Activated T-cell treated with anti-CD3 and anti-CD28 coated beads, Interleukin-2, amount 50 U/mL, for 72 hours (primary cell): ENCODE results near the gene POU5F1. TPM values are rescaled to one million over a fixed set of nuclear protein-coding genes. Genes with fewer than 3 reads are reported as not detected.
A peak's percentile ranks its signal among the peaks of the same experiment; 100 is the strongest.
"Not testable (repeated sequence)": the region's sequence is repeated elsewhere in the genome, so short reads cannot be mapped to it uniquely, and the experiment has no call there.

Experiments used
- ATAC-seq, 2 donors: fragments of 150-1000 bp; cut with Tn5 transposase; replicated peaks in 1 of 2; 2 replicates each; pipeline ENCODE4 v1.10.0; 2021; ENCODE audit warnings: moderate library complexity in 2 of 2, mild to moderate bottlenecking in 1 of 2
- DNase-seq, 2 donors: peaks; one replicate each; pipeline ENCODE4 v3.0.0; 2021 to 2022; ENCODE audit warnings: mixed read lengths in 1 of 2
- H3K27ac Mint-ChIP-seq: one replicate; pipeline ENCODE4 v1.8.0; 2022; ENCODE audit warnings: mild to moderate bottlenecking, moderate library complexity, mixed read lengths
- H3K27me3 Mint-ChIP-seq: one replicate; pipeline ENCODE4 v1.8.0; 2022; ENCODE audit warnings: low read depth, mixed read lengths
- H3K36me3 Mint-ChIP-seq, 2 donors: one replicate each; pipeline ENCODE4 v1.8.0; 2022; ENCODE audit warnings: mixed read lengths in 2 of 2, mild to moderate bottlenecking in 1 of 2; ENCODE audit not compliant: insufficient read depth in 2 of 2
- H3K4me1 Mint-ChIP-seq: one replicate; pipeline ENCODE4 v1.8.0; 2022; ENCODE audit warnings: low read depth, mixed read lengths
- H3K4me3 Mint-ChIP-seq, 2 donors: one replicate each; pipeline ENCODE4 v1.8.0; 2022; ENCODE audit warnings: mild to moderate bottlenecking in 2 of 2, mixed read lengths in 2 of 2, moderate library complexity in 2 of 2
- H3K9me3 Mint-ChIP-seq, 2 donors: one replicate each; pipeline ENCODE4 v1.8.0; 2022; ENCODE audit warnings: mixed read lengths in 2 of 2
- total RNA-seq, 2 donors: library from RNA; stranded (reverse); gene quantifications; one replicate each; pipeline ENCODE4 v1.2.3, GENCODE V29; 2022

The POU5F1 gene
- total RNA-seq, 2 donors from 2014 or later = 0.09 TPM; not detected in 1

DNA sequence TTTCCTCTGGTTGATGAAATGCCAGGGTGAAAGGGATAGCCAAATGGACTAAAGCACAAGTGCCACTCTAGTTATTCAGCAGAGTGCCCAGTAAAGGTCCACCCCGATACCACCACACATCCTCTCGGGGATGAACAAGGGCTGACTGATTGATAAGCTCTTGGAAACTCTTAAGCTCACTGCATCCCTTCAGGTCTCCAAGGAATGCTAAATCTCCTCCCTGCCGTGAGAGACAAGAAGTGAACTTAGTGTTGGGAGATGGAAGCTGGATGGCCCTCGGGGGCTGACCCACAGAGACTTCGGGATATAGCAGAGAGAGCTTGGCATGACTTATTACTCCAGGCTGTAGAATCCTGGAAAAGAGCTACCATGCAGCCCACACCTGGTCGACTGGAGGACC lies 13.4 kb upstream of the POU5F1 start:
- ATAC-seq, H3K27me3 Mint-ChIP-seq, H3K4me3 Mint-ChIP-seq, DNase-seq, H3K36me3 Mint-ChIP-seq, H3K27ac Mint-ChIP-seq, H3K9me3 Mint-ChIP-seq: not testable (repeated sequence)
- peaks cover 24% of the 10 kb centered on the region for H3K4me1 Mint-ChIP-seq

DNA sequence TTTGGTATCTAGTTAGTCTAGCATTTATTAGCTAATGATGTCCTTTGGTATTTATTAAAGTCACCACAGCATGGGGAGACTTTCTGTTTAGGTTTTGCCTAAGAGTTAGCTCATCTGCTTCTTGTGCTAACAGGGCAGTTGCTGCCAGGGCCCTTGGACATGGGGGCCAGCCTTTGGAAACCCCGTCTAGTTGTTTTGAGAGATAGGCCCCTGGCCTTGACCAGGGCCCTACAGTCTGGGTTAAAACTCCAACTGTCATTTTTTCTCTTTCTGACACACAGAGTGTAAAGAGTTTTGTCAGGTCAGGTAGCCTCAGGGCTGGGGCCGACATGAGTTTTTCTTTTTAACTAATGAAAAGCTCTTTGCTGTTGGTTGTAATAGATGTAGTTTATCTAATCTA lies 12.8 kb upstream of the POU5F1 start:
- ATAC-seq, H3K27ac Mint-ChIP-seq, H3K9me3 Mint-ChIP-seq, H3K27me3 Mint-ChIP-seq, H3K4me3 Mint-ChIP-seq, DNase-seq, H3K36me3 Mint-ChIP-seq: not testable (repeated sequence)
- H3K4me1 Mint-ChIP-seq = peaks cover 29% of the 10 kb centered on the region

DNA sequence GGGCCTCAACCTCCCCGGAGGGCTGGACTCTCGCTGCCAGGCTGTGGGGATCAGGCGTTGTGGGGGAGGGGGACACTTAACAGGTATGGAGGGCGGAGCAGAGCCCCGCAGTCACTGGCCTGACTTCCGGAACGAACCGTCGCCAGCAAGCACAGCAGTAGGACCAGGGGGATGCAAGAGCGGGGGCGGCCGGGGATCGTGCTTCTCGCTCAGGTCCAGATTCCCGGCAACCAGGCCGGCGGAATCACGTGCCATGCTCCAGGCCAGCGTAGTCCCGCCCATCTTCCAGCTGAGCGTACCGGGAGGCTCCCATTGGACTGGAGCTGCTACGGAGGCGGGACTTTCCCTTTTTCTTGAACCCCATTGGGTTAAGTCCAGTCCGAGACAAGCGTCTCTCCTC lies 10.0 kb upstream of the POU5F1 start:
- ATAC-seq = peak; percentile 85 to 96
- DNase-seq = peak; percentile 67 to 81
- peaks cover 27% of the 10 kb centered on the region for H3K4me1 Mint-ChIP-seq
- no peaks in the 10 kb centered on the region for H3K9me3 Mint-ChIP-seq
- no peaks in the 10 kb centered on the region for H3K27me3 Mint-ChIP-seq
- H3K27ac Mint-ChIP-seq = no peak overlapping the region
- peak overlapping the region; percentile 73 to 85 for H3K4me3 Mint-ChIP-seq
- no peaks in the 10 kb centered on the region for H3K36me3 Mint-ChIP-seq

DNA sequence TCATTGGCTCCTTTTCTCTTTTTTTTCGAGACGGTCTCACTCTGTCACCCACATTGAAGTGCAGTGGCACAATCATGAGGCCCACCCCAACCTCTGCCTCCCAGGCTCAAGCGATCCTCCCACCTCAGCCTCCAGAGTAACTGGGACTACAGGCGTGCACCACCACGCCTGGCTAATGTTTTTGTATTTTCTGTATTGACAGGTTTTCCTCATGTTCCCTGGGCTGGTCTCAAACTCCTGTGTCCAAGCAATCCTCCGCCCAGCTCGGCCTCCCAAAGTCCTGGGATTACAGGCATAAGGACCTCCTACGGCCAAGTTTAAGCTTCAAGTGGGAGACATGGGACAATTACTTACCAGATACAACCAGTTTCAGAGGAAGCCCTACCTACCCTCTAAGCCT lies 9.4 kb upstream of the POU5F1 start:
- peak overlapping the region; percentile 73 to 85 for H3K4me3 Mint-ChIP-seq
- no peak for ATAC-seq
- H3K9me3 Mint-ChIP-seq = no peaks in the 10 kb centered on the region
- H3K27ac Mint-ChIP-seq = no peak overlapping the region
- DNase-seq = no peak
- no peaks in the 10 kb centered on the region for H3K27me3 Mint-ChIP-seq
- no peaks in the 10 kb centered on the region for H3K36me3 Mint-ChIP-seq
- peaks cover 25% of the 10 kb centered on the region for H3K4me1 Mint-ChIP-seq

DNA sequence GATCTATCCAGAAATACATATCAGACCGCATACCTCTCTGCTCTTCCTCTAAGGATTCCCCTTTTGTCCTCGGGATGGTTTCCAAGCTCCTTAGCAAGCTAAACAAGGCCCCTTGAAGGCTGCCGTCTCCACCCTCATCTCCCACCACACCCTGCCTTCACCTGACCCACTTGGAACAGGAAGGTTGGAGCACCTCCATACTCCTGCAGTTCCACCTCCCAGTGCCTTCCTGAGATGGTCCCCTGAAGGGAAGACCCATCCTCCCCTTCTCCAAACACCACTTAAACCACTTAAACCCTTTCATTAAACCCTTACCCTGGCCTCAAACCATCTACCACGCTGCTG lies 8.5 kb upstream of the POU5F1 start:
- no peaks in the 10 kb centered on the region for H3K36me3 Mint-ChIP-seq
- no peak for ATAC-seq
- H3K4me1 Mint-ChIP-seq = peaks cover 25% of the 10 kb centered on the region
- DNase-seq = no peak
- H3K27ac Mint-ChIP-seq = peak overlapping the region; percentile 48
- H3K9me3 Mint-ChIP-seq = no peaks in the 10 kb centered on the region
- no peaks in the 10 kb centered on the region for H3K27me3 Mint-ChIP-seq
- peak overlapping the region; percentile 11 to 62 for H3K4me3 Mint-ChIP-seq

DNA sequence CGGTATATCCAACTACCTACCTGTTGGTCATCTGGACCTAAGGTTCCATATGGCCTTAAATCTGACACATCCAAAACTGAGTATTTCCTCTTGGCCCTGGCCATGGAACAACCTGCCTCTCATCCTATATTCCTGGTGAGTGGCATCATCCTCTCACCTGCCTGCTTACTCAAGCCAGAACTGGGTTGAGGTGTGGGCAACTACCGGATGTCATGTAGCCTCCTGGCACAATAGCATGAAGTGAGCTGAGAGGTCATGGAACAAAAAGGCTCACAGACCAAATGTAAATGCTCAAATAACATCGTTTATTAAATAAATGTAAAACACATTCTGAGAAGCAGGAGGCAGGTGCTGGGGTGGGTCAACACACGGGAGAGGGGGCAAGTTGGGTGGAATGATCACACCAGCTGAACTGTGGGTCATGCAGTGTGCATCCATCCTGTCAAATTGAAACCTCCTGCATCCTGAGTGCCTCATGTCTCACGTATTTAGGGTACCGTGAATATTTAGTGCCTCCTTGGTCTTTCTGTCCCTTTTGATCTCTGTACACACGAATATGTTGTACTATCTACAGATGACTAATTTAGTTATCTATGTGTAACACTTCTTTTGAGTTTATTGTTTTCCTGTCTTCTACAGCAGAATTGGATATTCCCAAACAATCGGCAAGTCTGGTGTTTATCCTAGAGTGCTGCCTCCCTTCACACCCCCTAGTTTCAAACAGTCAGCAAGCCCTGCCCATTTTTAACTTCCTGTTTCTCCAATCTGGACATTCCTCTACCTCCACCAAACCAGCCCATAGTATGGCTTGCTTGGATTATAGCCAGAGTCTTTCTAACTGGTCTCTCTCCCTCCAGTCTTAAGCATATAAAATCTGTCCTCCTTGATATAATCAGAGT lies 7.9 kb upstream of the POU5F1 start:
- peaks cover 25% of the 10 kb centered on the region for H3K4me1 Mint-ChIP-seq
- H3K9me3 Mint-ChIP-seq = no peaks in the 10 kb centered on the region
- no peaks in the 10 kb centered on the region for H3K27me3 Mint-ChIP-seq
- H3K4me3 Mint-ChIP-seq = peak overlapping the region; percentile 11 to 62
- peak; percentile 52 to 86 for ATAC-seq
- no peaks in the 10 kb centered on the region for H3K36me3 Mint-ChIP-seq
- no peak for DNase-seq
- H3K27ac Mint-ChIP-seq = peak overlapping the region; percentile 48

DNA sequence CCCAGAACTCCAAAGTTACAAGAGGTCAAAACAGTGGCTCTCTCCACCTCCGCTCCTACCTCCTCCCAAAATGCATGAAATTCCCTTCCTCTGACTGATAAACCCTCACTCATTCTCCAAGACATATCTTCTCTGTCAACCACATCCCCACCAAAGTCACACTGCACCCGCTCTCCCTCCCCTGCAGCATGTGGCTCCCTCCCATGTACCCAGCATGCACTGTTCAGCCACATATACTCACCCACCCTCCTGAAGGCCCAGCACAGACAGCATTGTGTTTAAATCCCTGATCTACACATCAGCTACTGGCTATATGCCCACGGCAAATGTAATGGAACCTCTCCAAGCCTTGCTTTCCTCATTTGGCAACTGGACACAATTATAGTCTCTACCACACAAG lies 5.5 kb upstream of the POU5F1 start:
- H3K36me3 Mint-ChIP-seq = no peaks in the 10 kb centered on the region
- H3K4me3 Mint-ChIP-seq = no peak overlapping the region
- H3K4me1 Mint-ChIP-seq = peaks cover 25% of the 10 kb centered on the region
- H3K9me3 Mint-ChIP-seq = no peaks in the 10 kb centered on the region
- DNase-seq (no peak), ATAC-seq (no peak)
- no peaks in the 10 kb centered on the region for H3K27me3 Mint-ChIP-seq
- no peak overlapping the region for H3K27ac Mint-ChIP-seq

DNA sequence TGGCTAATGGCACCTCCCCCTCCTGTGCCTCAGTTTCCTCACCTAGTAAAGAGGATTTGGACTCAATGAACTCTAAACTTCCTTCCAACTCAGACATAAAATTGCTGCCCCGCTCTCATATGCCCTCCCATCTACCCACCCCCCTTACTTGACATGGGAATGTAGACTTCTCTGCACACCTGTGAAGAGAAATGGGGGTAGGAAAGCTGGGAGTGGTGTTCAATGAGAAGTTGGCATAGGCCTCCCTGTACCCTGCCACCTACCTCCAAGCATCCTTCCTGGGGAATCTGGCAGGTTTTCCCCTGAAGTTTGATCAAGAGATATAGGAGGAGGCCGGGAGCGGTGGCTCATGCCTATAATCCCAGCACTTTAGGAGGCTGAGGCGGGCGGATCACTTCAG lies 3.9 kb upstream of the POU5F1 start:
- no peak for ATAC-seq
- Mint-ChIP-seq H3K9me3 (no peaks in the 10 kb centered on the region), H3K27me3 (no peaks in the 10 kb centered on the region), H3K27ac (no peak overlapping the region), H3K36me3 (peaks cover 0 to 1% of the 10 kb centered on the region in 2 donors), H3K4me3 (no peak overlapping the region), H3K4me1 (peaks cover 19% of the 10 kb centered on the region)
- DNase-seq = no peak

DNA sequence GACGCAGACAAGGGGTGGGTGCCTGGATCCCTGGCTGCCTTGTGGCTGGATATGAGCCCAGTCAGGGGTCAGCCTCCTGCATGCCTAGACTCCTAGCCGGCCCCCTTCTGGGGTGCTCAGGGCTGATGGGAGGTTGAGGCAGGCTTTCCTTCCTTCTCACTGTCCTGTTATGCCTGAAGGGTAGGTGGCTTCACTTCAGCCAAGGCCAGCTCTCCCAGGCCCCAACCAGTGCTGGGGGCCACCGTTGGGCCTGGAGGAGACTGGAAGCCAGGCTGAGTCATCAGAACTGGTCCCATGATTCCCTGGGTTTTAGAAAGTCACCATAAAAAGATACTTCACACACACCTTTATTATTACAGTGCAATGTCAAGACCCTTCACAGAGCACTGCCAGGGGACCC lies 2.9 kb upstream of the POU5F1 start:
- Mint-ChIP-seq H3K27ac (peak overlapping the region; percentile 23), H3K4me3 (no peak overlapping the region), H3K27me3 (no peaks in the 10 kb centered on the region), H3K4me1 (peaks cover 9% of the 10 kb centered on the region), H3K36me3 (peaks cover 0 to 2% of the 10 kb centered on the region in 2 donors), H3K9me3 (no peaks in the 10 kb centered on the region)
- no peak for DNase-seq
- ATAC-seq = no peak

DNA sequence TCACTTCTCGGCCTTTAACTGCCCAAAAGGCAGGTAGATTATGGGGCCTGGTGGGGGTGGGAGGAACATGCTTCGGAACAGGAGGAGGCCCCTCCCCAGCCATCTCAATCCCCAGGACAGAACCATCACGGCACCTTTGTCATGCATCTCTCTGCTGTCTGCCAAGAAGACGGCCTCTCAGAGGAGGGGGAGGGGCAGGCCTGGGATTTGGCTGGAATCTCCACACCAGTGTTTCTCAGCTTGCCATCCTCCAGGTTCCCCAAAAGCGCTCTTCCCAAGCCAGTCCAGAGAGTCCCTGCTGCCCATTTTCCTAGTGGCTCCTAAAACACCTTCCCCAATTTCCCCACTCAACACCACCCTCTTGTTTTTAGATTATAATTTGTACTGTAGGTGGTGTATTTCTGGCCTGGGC lies 2.5 kb upstream of the POU5F1 start:
- H3K36me3 Mint-ChIP-seq = peaks cover 0 to 2% of the 10 kb centered on the region in 2 donors
- DNase-seq (no peak), ATAC-seq (no peak)
- no peaks in the 10 kb centered on the region for H3K9me3 Mint-ChIP-seq
- peaks cover 5% of the 10 kb centered on the region for H3K4me1 Mint-ChIP-seq
- no peaks in the 10 kb centered on the region for H3K27me3 Mint-ChIP-seq
- H3K27ac Mint-ChIP-seq = peak overlapping the region; percentile 23
- H3K4me3 Mint-ChIP-seq = no peak overlapping the region

DNA sequence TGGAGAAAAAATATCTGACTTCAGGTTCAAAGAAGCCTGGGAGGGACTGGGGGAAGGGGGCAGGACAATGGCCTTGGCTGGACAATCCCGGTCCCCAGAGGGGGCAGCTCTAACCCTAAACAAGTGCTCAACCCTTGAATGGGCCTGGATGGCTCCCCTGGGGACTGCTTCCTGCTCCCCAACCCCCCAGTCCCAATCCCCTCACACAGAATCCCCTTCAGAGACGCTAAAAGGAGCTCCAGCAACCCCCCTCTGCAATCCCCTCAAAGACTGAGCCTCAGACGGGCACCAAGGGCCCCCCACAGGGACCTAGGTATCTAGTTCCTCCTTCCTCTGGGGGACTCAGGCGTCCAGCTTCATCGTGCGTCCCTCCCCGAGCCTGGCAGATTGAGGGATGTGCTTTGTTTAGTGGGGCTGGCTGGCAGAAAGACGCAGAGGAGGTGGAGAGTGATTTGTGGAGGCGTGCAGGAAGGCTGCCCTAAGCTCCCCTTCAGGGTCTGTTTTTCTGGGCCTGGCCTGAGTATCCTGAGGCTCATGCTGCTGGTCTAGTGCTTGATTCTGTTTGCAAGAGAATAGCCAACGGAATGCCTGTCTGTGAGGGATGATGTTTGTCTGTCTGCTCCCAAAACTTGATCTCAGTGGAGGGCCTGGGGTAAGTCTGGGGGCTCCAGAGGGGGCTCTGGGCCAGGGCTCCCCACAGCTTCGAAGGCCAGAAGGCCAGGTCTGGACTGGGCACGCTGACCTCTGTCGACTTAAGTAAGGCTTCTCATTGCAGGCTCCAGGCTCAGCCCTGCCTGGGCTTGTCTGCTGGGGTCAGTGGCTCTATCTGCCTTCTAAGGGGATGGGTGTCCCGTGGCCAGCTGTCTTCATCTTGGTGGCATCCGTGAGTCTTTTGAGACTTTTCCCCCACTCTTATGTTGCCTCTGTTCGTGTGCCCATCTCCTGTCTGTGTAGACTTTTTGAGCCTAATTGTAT lies 1.7 kb upstream of the POU5F1 start:
- ATAC-seq (no peak), DNase-seq (no peak)
- Mint-ChIP-seq H3K4me3 (no peak overlapping the region), H3K27ac (no peak overlapping the region), H3K9me3 (no peaks in the 10 kb centered on the region), H3K4me1 (peaks cover 5% of the 10 kb centered on the region), H3K36me3 (peaks cover 0 to 2% of the 10 kb centered on the region in 2 donors), H3K27me3 (no peaks in the 10 kb centered on the region)

DNA sequence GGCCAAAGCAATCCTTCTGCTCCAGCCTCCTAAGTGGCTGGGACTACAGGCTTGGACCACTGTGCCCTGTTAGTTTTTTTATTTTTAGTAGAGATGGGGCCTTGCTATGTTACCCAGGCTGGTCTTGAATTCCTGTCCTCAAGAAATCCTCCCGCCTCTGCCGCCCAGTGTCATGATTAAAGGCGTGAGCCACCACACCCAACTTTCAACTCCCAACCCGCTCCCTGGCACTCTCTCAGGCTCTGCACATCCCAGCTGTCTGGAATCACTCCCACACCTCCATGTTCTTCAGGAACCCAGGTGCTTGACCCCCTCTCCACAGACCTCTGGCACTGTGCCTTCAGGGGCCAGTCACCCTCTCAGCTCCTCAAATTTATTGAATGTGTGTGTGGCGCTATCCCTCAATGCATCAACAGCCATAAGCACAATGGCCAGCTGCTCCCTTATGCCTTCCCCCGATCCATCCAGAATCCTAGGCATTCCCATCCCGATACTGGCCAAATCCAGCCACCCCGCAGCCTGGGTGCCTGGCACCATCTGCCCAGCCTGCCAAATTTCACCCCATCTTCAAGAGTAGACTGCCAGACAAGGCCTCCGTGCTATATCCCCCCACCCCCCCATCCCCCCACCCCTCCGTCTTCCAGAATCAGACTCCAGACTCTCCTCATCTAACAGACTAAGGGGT lies 647 bp upstream of the POU5F1 start:
- H3K36me3 Mint-ChIP-seq = peaks cover 0 to 2% of the 10 kb centered on the region in 2 donors
- H3K9me3 Mint-ChIP-seq = no peaks in the 10 kb centered on the region
- H3K27ac Mint-ChIP-seq = no peak overlapping the region
- DNase-seq (no peak), ATAC-seq (no peak)
- peaks cover 5% of the 10 kb centered on the region for H3K4me1 Mint-ChIP-seq
- H3K4me3 Mint-ChIP-seq = no peak overlapping the region
- no peaks in the 10 kb centered on the region for H3K27me3 Mint-ChIP-seq
